ENCODE results near the gene ASIC1. TPM values are rescaled to one million over a fixed set of nuclear protein-coding genes. Genes with fewer than 3 reads are reported as not detected.

Gene ASIC1
- total and polyA plus RNA-seq, 2 of the 13 experiments (the other 11 are each of a cell fraction or from before 2014, with no cell fraction given) = 0.44 to 1.5 TPM

- TF ChIP-seq ZSCAN30 (CRISPR knock-in tag; IDR thresholded peaks at IDR 0.05) = no peak
- TF ChIP-seq FOXP4 (CRISPR knock-in tag; IDR thresholded peaks at IDR 0.05) = no peak
- TF ChIP-seq ZFX (CRISPR knock-in tag; IDR thresholded peaks at IDR 0.05; ENCODE audit: low read depth) = peak; percentile 31; the same call in 1 of the 2 replicates
- 0 out of 2 replicates have a peak, but pooled peaks have one; percentile 17 for TF ChIP-seq NR2C2 (CRISPR knock-in tag; IDR thresholded peaks at IDR 0.05; ENCODE audit: borderline replicate concordance)
- TF ChIP-seq MTF2 (CRISPR knock-in tag; IDR thresholded peaks at IDR 0.05; ENCODE audit: borderline replicate concordance) = peak; percentile 91
- TF ChIP-seq BCL6 (CRISPR knock-in tag; IDR thresholded peaks at IDR 0.05) = peak; percentile 32; the same call in 1 of the 2 replicates
- TF ChIP-seq HMGA1 (CRISPR knock-in tag; conservative IDR thresholded peaks at IDR 0.05) = no peak
- TF ChIP-seq KLF12 (CRISPR knock-in tag; IDR thresholded peaks at IDR 0.05; ENCODE audit: borderline replicate concordance) = no peak
- peak; percentile 27 for TF ChIP-seq HNRNPLL (IDR thresholded peaks at IDR 0.05; ENCODE audit: low read depth, low read length, poor library complexity, severe bottlenecking)
- TF ChIP-seq RFXAP (CRISPR knock-in tag; IDR thresholded peaks at IDR 0.05; ENCODE audit: borderline replicate concordance) = peak; percentile 10; the same call in 1 of the 2 replicates
- no peak for TF ChIP-seq NR2F1 (CRISPR knock-in tag; IDR thresholded peaks at IDR 0.05)
- TF ChIP-seq ZNF143 (CRISPR knock-in tag; IDR thresholded peaks at IDR 0.05) = no peak
- 0 out of 2 replicates have a peak, but pooled peaks have one; percentile 53 for TF ChIP-seq ZNF225 (CRISPR knock-in tag; IDR thresholded peaks at IDR 0.05)
- TF ChIP-seq WIZ (CRISPR knock-in tag; IDR thresholded peaks at IDR 0.05) = no peak
- no peak for TF ChIP-seq LRRFIP1 (CRISPR knock-in tag; conservative IDR thresholded peaks at IDR 0.05)
Observed at GRCh38 chr12:50057000-50057841, at the start of gene ASIC1 (continued).

Data from HepG2 (cell line).